ENCODE data around the gene TCN1. TPM values are rescaled to one million over a fixed set of nuclear protein-coding genes. Genes with fewer than 3 reads are reported as not detected.
"Not testable (repeated sequence)": the region's sequence is repeated elsewhere in the genome, so short reads cannot be mapped to it uniquely, and the experiment has no call there.

TCN1 gene
- total and polyA plus RNA-seq, 4 donors, result 0.08 to 4.7 (median 0.17) TPM; not detected in 1

- Histone ChIP-seq H3K9ac (ENCODE audit: low read depth in 1 of 2, low read length in 2 of 2) (no peak overlapping the region), H3K9me3 (ENCODE audit: control insufficient read depth in 4 of 4, low read length in 3 of 4) (no peaks in the 10 kb centered on the region), H3K36me3 (ENCODE audit: control insufficient read depth in 4 of 4, insufficient read depth in 3 of 4, low read depth in 1 of 4, low read length in 3 of 4) (no peaks in the 10 kb centered on the region), H3K4me3 (ENCODE audit: low read depth in 1 of 3, low read length in 3 of 3) (no peak overlapping the region), H3K27ac (ENCODE audit: low read depth in 1 of 2, low read length in 2 of 2) (no peak overlapping the region), H3K27me3 (ENCODE audit: control insufficient read depth in 4 of 4, insufficient read depth in 4 of 4, low read length in 3 of 4) (no peaks in the 10 kb centered on the region), H3K4me1 (ENCODE audit: control insufficient read depth in 4 of 4, insufficient read depth in 4 of 4, low read length in 3 of 4) (no peaks in the 10 kb centered on the region)
- no peak for DNase-seq (ENCODE audit: low spot score)
- TF ChIP-seq MAX (IDR thresholded peaks at IDR 0.05) (no peak), SP1 (IDR thresholded peaks at IDR 0.05) (peak; percentile 11), NR2F2 (IDR thresholded peaks at IDR 0.05) (no peak)
- 21% methylated on average over 2 of the region's 2 CpGs for WGBS
These were observed 17.2 kb downstream of the TCN1 start for GRCh38 chr11:59849129-59849528.

- not testable (repeated sequence) for H3K4me1 ChIP-seq (ENCODE audit: control insufficient read depth in 4 of 4, insufficient read depth in 4 of 4, low read length in 3 of 4); H3K9me3 ChIP-seq (ENCODE audit: control insufficient read depth in 4 of 4, low read length in 3 of 4); H3K36me3 ChIP-seq (ENCODE audit: control insufficient read depth in 4 of 4, insufficient read depth in 3 of 4, low read depth in 1 of 4, low read length in 3 of 4); H3K27ac ChIP-seq (ENCODE audit: low read depth in 1 of 2, low read length in 2 of 2); H3K4me3 ChIP-seq (ENCODE audit: low read depth in 1 of 3, low read length in 3 of 3); H3K9ac ChIP-seq (ENCODE audit: low read depth in 1 of 2, low read length in 2 of 2); H3K27me3 ChIP-seq (ENCODE audit: control insufficient read depth in 4 of 4, insufficient read depth in 4 of 4, low read length in 3 of 4); DNase-seq (ENCODE audit: low spot score)
- WGBS, result 92% methylated on average over 6 of the region's 6 CpGs
These were observed 17.8 kb downstream of the TCN1 start for GRCh38 chr11:59848439-59848838.

GRCh38 chr11:59847626-59848025 lies 18.7 kb downstream of the TCN1 start:
- Histone ChIP-seq H3K4me1 (ENCODE audit: control insufficient read depth in 4 of 4, insufficient read depth in 4 of 4, low read length in 3 of 4) (no peaks in the 10 kb centered on the region), H3K9me3 (ENCODE audit: control insufficient read depth in 4 of 4, low read length in 3 of 4) (no peaks in the 10 kb centered on the region), H3K36me3 (ENCODE audit: control insufficient read depth in 4 of 4, insufficient read depth in 3 of 4, low read depth in 1 of 4, low read length in 3 of 4) (no peaks in the 10 kb centered on the region), H3K4me3 (ENCODE audit: low read depth in 1 of 3, low read length in 3 of 3) (no peak overlapping the region), H3K9ac (ENCODE audit: low read depth in 1 of 2, low read length in 2 of 2) (no peak overlapping the region), H3K27me3 (ENCODE audit: control insufficient read depth in 4 of 4, insufficient read depth in 4 of 4, low read length in 3 of 4) (no peaks in the 10 kb centered on the region), H3K27ac (ENCODE audit: low read depth in 1 of 2, low read length in 2 of 2) (no peak overlapping the region)
- DNase-seq (ENCODE audit: low spot score), result no peak
- 76% methylated on average over 3 of the region's 3 CpGs for WGBS
- TF ChIP-seq GABPA (IDR thresholded peaks at IDR 0.05 in 1 of 2, conservative IDR thresholded peaks at IDR 0.05 in 1 of 2), result no peak
- TF ChIP-seq FOXA2 (IDR thresholded peaks at IDR 0.05), result no peak
- TF ChIP-seq SP1 (IDR thresholded peaks at IDR 0.05), result no peak
- TF ChIP-seq REST (IDR thresholded peaks at IDR 0.05), result no peak
- TF ChIP-seq HNF4A (conservative IDR thresholded peaks at IDR 0.05), result no peak
- no peak for TF ChIP-seq HNF4G (IDR thresholded peaks at IDR 0.05)
- TF ChIP-seq ATF3 (IDR thresholded peaks at IDR 0.05), result no peak
- no peak for TF ChIP-seq NR2F2 (IDR thresholded peaks at IDR 0.05)
- TF ChIP-seq FOXA1 (IDR thresholded peaks at IDR 0.05), result no peak
- TF ChIP-seq MAX (IDR thresholded peaks at IDR 0.05), result no peak
- TF ChIP-seq ZBTB33 (IDR thresholded peaks at IDR 0.05), result no peak
- TF ChIP-seq TAF1 (conservative IDR thresholded peaks at IDR 0.05), result no peak
- no peak for TF ChIP-seq RAD21 (IDR thresholded peaks at IDR 0.05)
- TF ChIP-seq YY1 (IDR thresholded peaks at IDR 0.05), result no peak
- no peak for TF ChIP-seq RXRA (IDR thresholded peaks at IDR 0.05)
- no peak for TF ChIP-seq CTCF (IDR thresholded peaks at IDR 0.05; ENCODE audit: low read depth, low read length, missing input control)
- no peak for TF ChIP-seq JUND (IDR thresholded peaks at IDR 0.05)
- TF ChIP-seq EGR1 (IDR thresholded peaks at IDR 0.05; ENCODE audit: low read depth in 2 of 2), result no peak
